H4 (cell line): ENCODE data around the gene HDAC10. TPM values are rescaled to one million over a fixed set of nuclear protein-coding genes. Genes with fewer than 3 reads are reported as not detected.
"Not testable (repeated sequence)": the region's sequence is repeated elsewhere in the genome, so short reads cannot be mapped to it uniquely, and the experiment has no call there.

ENCODE experiments used
- DNase-seq: peaks from one replicate; pipeline ENCODE4 v3.0.0-alpha.2; 2015; ENCODE audit warnings: low spot score
- total RNA-seq: library from RNA; depleted of rRNA; stranded (reverse); fragments of >200 nt; shearing (Covaris generic); gene quantifications from 2 replicates; pipeline ENCODE4 v1.2.3, GENCODE V29; 2014

Gene HDAC10
- total RNA-seq, 1 experiment from 2014 or later = 5.9 TPM

DNA sequence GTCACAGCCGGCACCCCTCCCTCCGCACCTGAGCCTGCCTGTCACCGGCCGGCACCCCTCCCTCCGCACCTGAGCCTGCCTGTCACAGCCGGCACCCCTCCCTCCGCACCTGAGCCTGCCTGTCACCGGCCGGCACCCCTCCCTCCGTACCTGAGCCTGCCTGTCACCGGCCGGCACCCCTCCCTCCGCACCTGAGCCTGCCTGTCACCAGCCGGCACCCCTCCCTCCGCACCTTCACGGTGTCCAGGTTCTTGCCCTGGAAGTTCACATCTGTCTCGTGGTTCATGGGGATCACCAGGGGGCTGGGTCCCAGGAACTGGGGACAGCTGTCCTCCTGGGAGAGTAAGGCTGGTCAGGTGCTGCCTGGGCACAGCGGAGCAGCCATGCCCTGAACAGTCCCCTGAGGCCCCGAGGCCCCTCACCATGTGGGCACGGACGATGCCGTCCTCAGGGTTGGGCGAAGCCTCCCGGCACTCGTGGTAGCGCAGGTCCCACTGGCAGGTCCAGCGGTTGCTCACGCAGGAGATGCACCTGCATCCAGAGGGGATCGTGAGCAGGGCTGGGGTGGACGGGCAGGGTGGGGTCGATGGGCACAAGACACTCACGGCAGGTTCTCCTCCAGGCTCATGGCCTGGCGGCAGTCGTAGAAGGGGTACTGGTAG lies 34.6 kb upstream of the HDAC10 start:
- no peak for DNase-seq

DNA sequence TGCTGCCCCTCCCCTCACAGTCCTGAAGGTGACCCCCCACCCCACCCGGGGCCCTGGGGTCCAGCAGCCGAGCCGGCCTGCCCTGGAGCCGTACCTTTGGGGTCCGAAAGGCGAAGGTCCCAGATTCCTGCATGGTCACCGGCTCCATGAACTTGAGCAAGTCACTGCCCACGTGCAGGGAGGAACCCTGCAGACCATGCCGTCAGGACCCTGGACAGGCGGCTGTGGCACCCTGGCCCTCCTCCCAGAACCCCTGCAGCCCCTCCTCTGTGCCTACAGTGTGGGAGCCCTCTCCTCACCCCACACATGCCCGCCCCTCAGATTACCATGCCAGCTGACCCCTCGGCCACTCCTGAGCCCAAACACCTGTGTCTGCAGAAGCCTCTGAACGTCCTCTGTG lies 33.4 kb upstream of the HDAC10 start:
- DNase-seq = no peak

DNA sequence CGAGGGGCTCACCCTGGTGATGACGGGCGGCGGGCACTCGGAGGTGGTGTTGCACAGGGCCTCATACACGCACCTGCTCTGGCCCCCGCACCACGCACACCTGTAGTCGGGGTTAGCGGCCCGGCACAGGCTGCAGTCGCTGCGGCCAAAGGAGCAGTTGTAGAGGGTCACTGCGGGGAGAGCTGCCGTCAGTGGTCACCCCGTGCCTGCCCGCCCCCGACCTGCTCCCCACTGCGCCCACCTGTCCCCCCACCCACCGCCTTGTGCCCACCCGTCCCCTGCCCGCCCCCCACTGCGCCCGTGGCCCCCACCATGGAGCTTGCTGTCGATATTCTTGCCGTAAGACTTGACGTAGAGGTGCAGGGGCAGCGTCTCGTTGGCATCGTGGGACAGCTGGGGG lies 32.8 kb upstream of the HDAC10 start:
- DNase-seq = no peak

DNA sequence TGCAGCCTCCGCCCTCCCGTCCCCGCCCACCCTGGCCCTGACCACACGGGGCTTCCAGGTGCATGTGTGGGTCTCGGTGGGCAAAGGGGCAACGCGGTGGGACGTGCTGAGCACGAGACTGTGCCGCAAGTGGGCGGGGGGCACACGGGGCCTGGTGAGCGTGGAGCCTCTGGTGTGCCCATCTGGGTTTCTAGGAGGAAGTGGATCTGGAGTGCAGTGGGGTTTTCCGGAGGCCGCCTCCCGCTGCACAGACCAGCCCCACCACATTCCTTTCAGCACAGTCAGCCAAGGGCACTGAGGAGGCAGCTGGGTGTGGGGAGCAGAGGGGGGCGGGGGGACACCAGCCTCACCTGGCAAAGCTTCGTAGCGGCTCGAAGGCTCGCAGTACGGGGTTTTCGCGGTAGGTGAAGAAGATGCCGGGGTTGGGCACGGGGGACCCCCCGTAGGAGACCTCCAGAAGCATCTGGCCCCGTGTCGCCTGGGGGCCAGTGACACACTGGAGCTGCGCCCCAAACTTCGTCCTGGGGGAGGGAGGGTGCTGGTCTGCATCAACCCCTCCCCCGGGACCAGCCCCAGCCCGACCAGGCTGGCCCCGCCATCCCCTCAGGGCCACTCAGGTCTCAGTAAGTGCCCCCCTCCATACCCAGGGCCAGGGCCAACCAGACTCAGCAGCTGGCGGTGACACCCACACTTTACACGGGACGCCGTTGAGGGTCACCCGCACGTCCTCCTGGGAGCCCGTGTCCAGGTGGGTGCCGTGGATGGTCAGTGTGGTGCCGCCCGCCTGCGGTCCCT lies 31.5 kb upstream of the HDAC10 start:
- no peak for DNase-seq

DNA sequence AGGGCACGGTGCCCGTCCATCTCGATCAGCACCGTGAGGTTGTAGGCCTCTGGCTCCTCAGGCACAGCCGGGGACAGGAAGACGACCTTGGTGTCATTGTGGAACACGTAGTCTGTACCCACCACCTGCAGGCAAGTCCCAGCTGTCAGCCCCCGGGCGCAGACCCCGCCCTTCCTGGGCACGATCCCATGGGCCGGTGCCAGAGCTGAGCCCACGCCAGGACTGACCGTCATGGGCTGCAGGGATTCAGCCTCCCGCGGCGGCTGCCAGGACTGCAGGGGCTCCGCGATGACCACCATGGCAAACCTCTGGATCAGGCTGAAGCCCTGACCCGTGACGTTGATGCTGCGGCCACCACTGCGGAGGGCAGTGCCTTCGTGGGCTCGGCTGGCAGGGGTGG lies 30.9 kb upstream of the HDAC10 start:
- no peak for DNase-seq

DNA sequence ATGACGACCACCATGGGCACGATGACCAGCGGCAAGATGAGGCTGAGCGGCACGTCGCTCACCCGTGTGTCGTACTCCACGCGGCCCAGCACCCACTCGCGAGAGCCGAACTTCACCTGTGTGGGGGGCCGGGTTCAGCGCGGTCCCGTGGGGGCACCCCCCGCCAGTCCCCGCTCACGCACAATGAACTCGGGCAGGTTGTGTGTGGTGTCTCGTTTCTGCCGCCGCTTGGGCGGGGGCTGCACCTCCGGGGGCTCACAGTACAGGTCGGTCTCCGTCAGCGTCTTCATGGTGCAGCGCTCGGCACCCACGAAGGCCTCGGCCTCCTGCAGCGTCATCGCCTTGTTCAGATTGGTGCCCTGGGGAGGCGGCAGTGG lies 30.3 kb upstream of the HDAC10 start:
- no peak for DNase-seq

DNA sequence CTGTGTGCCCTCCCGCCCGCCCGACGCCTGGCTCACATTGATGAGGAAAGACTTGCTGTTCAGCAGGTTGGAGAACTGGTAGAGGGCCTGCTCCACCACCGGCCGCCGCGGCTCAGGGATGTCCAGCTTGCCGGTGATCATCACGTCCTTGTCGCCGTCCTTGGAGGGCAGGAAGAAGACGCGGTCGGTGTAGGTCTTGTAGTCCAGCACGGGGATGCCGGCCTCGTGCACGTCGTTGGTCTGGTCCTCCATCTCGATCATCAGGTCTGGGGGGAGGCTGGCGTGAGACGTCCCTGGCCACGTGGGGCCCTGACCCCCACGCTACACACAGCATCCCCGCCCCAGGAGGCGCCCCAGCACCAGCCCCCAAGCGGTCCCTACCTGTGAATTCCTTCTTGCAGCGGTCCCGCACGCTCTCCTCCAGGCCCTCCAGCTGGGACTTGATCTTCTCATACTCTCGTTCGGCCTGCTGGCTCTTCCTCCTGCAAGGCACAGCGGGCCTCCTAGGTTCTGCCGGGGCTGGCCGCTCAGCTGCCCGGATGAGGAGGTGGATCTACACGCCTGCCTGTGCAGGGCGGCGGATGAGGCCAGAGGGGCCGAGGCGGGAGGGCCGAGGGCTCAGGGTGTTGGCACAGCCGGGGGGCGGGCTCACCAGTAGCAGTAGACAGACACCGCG lies 29.8 kb upstream of the HDAC10 start:
- no peak for DNase-seq

DNA sequence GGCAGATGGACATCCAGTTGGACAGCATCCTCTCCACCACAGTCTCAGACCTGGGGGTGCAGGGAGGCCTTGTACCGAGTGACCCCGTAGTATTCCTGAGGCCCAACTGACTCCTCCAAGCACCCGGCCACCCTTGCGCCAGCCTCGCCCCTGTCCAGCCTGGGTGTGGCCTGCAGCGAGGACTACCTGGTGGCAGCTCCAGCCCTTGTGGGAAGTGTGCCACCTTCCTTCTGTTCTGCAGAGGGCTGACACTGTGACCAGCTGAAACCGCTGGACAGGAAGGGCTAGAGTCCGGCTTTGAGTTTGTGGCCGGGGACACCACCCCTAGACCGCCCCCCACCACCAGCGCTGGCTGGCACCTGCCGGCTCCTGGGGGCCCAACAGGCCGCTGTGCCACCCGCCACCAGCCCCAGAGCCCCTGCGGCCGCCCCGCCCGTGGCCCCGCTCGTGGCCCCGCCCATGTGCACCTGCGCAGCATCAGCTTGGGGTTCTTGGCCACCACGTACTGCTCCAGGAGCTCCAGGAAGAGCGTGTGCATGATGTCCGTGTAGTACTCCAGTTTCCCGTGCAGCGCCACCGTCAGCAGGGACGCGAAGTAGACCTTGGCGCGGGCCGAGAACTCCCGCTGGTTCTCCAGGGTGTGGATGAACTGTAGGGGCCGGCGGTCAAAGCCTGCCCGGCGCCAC lies 29.1 kb upstream of the HDAC10 start:
- no peak for DNase-seq

DNA sequence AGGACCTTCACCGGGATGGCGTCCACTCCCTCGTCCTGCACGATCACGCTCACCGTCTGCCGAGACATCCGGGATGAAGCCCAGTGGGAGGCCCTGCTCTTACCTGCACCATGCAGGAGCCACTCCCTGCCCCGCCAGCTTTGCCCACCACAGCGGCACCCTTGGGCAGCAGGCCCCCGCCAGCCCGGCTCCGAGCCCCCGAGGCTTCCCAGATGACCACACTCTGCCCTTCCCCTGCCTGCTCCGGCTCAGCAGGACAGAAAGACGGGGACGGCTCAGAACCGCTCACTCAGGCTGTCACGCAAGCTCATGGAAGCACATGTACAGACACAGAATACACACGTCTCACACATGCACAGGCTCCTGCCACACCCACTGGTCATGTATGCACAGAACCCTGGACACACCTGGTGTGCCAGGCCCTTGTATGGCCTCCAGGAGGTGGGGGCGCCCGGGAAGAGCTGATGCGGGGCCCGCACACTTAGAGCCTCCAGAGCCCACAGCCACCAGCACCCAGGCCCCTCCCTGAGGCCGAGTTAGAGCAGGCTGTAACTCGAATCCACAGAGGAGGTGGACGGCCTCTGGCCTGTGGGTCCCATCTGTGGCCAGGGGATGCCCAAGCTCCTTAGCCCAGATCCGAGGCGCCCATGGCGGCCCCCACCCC lies 28.0 kb upstream of the HDAC10 start:
- DNase-seq = no peak

DNA sequence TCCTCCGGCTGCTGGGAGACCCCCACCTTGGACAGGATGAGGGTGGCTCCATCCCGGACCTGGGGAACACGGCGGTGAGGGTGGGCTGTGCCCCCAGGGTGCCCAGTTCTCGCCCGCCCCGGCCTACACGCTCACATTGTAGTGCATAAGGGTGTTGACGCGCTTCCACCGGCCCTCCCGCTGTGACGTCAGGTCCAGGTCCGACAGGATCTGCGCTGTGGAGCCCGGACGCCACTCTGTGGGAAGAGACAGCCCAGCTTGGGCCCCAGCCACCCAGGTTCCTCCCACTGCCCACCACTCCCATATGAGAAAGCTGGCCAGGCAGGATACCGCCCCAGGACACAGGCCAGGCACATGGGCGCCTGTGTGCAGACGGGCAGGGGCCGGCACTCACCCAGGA lies 27.4 kb upstream of the HDAC10 start:
- DNase-seq = no peak

DNA sequence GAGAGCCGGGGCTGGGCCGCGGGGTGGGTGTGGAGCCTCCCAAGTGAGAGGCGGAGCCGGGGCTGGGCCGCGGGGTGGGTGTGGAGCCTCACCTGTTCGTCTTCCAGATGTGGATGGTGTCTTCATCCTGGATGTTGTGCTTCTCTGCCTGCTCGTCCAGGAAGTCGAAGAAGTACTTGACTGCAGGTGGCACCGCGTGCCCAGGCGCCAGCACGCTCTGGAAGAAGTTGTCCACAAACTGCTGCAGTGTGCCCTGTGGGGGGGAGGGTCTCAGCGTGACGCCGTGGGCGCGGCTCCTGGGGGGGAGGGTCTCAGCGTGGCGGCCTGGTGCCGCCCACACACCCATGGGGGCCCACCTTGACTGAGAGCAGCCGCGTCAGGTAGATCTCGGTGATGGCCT lies 26.7 kb upstream of the HDAC10 start:
- DNase-seq = no peak

DNA sequence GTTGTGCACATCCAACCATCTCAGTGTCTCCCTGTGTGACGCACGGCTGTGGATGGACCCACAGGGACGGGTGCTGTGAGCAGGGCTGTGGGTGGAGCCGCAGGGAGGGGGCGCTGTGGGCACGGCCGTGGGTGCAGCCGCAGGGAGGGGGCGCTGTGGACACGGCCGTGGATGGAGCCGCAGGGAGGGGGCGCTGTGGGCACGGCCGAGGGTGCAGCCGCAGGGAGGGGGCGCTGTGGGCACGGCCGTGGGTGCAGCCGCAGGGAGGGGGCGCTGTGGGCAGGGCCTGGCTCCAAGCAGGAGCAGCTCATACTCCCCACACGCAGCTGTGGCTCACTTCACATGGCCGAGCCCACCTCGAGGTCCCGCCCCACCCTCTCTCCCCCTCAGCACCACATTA lies 25.1 kb upstream of the HDAC10 start:
- DNase-seq = no peak

DNA sequence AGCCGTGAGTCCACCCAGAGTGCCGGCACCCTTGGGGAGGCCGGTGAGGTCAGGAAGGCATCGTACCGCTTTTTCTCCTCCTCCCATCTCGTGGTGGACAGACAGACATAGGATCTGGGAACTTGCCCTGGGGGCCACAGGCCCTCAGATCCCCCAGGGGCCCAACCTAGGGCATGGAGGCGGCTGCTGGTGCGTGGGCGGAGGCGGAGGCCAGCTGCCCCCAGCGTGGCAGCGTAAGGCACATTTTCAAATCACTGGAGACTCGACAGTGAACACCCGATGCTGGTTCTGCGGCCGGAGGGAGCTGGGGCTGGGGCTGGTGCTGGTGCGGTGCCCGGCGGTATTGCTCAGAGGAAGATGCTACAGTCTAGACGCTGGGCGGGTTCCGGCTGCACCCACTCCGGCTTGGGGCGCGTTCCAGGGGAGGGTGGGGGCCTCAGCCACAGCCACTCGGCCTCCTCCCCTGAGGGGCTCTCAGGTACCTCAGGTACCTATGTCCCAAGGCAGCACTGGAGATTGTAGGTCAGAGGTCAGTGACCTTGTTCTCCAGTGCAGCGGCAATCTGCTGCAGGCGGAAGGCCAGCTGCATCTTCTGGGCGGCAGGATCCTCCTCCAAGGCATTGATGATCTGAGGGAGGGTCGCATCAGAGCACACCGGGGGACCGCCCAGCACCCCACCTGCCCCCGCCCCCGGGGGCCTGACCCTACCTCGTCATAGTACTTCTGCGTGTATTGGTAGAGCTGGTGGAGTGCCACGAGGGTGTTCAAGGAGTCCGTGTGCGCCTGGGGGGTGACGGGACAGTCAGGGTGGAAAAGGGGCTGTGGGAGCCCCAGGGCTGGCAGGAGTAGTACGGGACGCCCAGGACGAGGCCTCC lies 24.4 kb upstream of the HDAC10 start:
- no peak for DNase-seq

DNA sequence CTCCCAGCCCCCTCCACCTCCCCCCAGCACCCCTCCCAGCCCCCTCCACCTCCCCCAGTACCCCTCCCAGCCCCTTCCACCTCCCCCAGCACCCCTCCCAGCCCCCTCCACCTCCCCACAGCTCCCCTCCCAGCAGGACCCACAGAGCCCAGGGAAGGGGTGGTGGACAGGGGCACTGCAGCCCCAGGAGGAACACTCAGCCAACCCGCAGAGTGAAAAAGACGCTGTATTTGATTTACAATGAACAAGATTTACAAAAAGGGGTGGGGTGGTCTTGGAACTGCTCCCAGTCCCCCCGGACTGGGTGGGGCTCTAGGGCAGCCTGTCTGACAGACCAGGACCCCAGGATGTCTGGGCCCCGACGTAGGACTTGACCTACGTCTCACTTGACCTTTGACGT lies 23.7 kb upstream of the HDAC10 start:
- no peak for DNase-seq

DNA sequence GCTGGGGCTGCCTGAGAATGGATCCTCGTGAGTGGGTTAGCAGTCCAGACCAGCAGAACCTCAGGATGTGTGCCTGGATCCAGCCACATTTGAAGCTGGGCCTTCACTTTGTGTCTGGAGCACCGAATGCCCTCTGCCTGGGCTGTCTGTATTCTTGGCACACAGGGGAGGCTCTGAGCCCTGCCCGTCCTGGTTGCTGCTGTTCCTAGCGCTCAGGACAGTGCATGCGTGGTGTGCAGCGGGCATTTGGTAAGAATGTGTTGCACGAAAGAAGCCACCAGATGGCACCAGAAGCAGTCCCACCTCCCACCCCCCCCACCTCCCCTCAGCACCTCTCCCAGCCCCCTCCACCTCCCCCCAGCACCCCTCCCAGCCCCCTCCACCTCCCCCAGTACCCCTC lies 23.2 kb upstream of the HDAC10 start:
- peak; percentile 44 for DNase-seq

DNA sequence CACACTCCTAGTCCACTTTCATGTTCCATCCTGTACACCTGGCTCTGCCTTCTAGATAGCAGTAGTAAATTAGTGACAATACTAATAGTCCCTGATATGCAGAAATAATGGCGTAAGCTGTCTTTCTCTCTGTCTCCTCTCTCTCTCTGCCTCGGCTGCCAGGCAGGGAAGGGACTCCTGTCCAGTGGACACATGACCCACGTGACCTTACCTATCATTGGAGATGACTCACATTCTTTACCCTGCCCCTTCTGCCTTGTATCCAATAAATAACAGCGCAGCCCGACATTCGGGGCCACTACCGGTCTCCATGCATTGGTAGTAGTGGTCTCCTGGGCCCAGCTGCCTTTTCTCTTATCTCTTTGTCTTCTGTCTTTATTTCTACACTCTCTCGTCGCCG lies 22.7 kb upstream of the HDAC10 start:
- not testable (repeated sequence) for DNase-seq

DNA sequence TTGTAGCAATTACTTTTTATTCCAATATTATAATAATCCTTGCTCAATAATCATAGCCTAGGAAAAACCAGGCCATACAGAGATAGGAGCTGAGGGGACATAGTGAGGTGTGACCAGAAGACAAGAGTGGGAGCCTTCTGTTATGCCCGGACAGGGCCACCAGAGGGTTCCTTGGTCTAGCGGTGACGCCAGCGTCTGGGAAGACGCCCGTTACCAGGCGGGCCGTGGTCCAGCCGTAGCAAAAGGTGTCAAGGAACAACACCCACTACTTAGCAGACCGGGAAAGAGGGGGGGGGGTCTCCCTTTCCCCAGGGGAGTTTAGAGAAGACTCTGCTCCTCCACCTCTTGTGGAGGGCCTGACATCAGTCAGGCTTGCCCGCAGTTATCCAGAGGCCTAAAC lies 22.3 kb upstream of the HDAC10 start:
- not testable (repeated sequence) for DNase-seq

DNA sequence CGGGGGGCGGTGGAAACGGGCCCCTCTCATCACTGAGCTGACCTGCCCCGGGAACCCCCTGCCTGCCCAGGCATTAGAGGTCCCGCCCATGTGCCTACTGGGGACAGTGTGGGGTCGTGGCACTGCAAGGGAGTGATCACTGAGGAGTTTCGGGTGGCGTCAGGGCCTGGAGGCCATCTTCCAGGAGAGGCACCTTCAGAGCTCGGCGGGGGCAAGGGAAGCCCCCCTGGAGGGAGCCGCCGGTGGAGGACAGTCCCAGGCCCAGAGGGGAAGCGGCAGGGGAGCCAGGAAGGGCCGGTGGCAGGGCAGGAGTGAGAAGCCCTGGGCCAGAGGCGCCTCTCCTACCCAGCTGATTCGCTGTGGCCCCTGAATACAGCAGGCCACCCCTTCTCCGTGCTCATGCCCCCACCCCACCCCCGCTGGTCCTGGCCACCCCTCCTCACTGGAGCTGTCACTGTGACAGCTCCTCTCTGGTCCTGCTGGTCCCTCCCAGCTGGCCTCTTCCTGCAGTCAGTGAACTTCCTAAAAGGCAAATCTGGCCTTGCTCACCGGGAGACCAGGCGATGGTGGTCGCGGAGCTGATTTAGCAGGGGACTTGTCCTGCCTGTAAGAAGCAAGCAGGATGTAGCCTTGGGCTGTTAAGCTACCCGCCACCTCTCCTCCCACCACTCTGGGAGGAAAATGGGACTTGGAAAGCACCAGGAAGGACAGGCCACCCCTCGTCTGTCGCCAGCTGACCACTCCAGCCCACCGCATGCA lies 21.2 kb upstream of the HDAC10 start:
- no peak for DNase-seq

DNA sequence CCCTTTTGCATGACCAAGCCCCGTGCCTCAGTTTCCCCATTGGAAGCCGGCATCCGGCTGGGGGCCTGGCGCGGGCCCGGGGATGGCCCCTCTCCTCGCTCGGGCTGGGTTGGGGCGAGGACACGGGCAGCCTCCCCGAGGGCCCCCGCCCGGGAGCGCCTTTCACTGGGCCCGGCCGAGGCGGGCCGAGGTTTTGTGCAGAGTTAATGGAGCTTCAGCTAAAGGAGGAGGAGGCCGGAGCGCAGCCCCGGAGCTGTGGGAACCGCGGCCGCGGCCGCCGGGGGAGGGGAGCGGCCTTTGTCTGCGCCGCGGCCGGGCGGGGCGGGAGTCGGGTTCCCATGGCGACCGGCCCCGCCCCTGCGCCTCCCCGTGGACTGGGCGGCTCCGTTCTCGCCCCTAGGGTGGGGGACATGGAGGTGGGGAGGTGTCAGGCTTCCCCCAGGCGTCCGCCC lies 20.5 kb upstream of the HDAC10 start:
- DNase-seq = no peak
